Right lung (tissue), 5 donors: ENCODE measurements around the gene TUFM. TPM values are rescaled to one million over a fixed set of nuclear protein-coding genes. Genes with fewer than 3 reads are reported as not detected.
"Not testable (repeated sequence)": the region's sequence is repeated elsewhere in the genome, so short reads cannot be mapped to it uniquely, and the experiment has no call there.

ENCODE experiments used
- DNase-seq, 2 donors: peaks; one replicate each; pipeline ENCODE4 v3.0.0-alpha.2; 2013
- polyA plus RNA-seq, 5 donors: library from polyadenylated mRNA; unstranded; fragments of 120-200 nt; gene quantifications; one replicate each; pipeline versions ENCODE4 v1.2.1 to v1.2.3, GENCODE V29; 2013; ENCODE audit warnings: inconsistent platforms in 1 of 5, low replicate concordance in 1 of 5; ENCODE audit not compliant: insufficient read length in 5 of 5, insufficient read depth in 1 of 5

TUFM gene
- polyA plus RNA-seq, 5 donors = 123 to 192 (median 151) TPM

DNA sequence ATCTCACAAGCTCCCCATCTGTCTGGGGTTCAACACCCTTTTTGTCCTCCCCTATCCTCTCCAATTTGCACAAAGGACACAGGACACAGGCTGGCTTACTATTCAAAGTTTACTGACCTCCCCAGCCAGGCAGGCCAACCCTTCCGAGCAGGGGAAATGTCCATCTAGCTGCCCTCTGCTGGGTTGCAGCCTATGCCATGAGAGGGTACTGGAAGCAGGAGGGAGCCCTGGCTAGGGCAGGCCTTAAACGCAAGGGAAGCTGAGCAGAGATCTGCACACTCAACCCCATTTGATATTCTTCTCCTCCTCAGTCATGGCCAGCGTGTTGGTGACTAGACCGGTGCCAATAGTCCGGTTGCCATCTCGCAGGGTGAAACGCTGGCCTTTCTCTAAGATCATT, 3.5 kb downstream of the TUFM start:
- DNase-seq = no peak

DNA sequence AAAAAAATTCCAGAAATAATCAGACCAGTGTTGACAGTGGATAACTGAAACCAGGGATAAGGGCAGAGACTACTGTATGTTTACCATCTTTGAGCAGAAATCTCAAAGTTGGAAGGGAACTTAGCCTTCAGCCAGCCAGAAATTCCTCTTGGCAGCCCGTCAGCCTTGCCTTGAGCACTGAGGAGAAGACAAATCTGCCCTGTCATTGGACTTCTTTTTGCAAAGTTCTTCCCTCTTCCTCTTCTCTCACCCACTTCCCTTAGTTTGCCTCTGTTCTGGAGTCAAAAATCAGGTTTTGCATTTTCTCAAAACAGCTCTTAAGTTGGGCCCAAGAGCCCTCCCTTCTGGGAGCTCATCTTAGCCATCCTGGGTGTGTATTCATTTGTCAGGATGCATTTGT, 6.2 kb downstream of the TUFM start:
- DNase-seq = no peak

DNA sequence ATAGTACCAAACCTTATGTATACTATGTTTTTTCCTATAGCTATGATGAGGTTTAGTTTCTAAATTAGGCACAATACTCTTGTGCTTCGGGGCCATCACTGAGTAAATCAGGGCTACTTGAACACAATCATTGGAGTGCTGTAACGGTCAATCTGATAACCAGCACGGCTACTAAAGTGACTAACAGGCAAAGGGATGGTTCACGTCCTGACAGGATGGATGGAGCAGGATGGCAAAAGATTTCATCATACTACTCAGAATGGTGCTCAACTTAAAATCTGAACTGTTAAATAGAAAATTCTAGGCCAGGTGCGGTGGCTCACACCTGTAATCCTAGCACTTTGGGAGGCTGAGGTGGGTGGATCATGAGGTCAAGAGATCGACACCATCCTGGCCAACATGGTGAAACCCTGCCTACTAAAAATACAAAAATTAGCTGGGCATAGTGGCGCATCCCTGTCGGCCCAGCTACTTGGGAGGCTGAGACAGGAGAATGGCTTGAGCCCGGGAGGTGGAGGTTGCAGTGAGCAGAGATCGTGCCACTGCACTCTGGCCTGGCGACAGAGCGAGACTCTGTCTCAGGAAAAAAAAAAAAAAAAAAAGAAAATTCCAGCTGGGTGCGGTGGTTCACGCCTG, 7.0 kb downstream of the TUFM start:
- DNase-seq = no peak

GRCh38 chr16:28838558-28838918, 7.6 kb downstream of the TUFM start:
- DNase-seq = no peak

- DNase-seq = no peak
These were observed 8.2 kb downstream of the TUFM start for GRCh38 chr16:28837672-28838557.

DNA sequence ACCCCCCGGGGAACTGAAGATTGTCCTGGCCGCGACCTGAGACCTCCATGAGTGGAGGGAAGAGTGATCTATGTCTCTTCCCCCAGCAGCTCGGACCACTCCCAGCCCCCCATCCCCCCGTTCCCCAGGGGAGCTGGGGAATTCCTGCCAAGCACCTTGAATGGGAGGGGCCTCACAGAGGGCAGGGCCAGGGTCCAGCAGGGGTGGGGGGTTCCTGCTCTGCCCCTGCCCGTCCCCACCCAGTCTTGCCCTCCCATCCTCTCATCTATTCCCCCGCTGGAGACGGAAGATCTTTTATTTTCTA, 9.4 kb downstream of the TUFM start:
- DNase-seq = no peak

DNA sequence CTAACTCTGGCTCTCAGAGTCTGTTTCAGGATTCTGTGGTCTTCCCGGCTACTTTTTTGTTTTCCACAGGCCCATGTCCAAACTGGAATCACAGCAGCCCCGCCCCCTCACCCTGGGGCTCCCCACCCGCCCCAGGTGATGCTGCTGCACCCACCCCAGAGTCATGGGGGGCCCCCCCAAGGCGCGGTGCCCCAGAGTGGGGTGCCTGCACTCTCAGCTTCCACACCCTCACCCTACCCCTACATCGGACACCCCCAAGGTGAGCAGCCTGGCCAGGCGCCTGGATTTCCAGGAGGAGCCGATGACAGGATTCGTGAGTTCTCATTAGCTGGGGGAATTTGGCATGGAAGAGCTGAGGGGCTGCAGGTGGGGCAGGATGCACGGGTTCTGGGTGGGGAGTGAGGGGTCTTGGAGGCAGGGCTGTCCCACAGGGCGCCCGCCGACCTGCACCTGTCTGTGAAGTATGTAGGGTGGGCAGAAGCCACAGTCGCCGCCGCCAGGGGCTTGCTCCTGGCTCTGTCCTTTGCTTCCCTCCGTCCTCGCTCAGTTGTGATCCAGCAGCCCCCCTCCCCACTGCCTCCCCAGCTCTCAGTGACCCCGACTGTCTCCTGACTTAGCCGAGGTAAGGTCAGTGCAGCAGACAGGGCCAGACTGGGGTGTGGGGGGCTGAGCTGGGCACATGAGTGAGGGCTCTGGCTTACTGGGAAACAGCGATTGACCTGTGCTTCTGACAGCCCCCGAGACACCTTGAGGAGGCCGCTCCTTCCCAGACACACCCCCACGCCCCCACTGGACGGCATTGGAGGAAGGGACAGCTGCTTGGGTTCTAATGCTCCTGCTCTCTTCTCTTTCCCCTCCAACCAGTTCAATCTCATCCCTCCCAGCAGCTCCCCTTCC, 10.0 kb downstream of the TUFM start:
- no peak for DNase-seq

GRCh38 chr16:28834873-28835863, 11.0 kb downstream of the TUFM start:
- DNase-seq = no peak

- DNase-seq = no peak
These were observed 11.8 kb downstream of the TUFM start for GRCh38 chr16:28834349-28834748.

DNA sequence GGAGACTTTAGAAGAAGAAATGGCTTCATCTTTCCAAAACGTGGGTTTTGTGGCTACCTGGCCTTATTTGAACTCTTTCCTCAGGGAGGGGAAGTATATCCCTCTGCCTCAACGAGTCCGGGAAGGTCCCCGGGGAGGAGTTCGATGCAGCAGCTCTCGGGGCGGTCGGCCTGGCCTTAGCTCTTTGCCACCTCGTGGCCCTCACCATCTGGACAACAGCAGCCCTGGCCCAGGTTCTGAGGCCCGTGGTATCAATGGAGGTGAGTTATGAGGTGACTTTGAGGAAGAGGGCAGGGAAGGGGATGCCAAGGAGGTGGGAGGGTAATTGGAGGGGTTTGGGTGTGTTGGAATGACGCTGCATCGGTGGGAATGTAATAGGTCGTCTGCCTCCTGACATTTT, 15.6 kb downstream of the TUFM start:
- no peak for DNase-seq

GRCh38 chr16:28829747-28830146, 16.4 kb downstream of the TUFM start:
- no peak for DNase-seq

- no peak for DNase-seq
These were observed 20.0 kb downstream of the TUFM start for GRCh38 chr16:28826141-28826540.

DNA sequence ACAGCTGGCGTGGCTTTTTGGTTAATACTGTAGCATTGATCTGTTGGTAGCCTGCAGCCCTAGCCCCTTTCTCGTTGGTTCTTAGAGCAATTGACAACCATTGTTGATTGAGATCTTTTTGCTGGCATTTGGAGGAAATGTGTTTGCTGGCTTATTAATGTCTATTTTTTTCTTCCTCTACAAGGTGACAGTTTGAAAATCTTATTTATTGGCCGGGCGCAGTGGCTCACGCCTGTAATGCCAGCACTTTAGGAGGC, 21.5 kb downstream of the TUFM start:
- no peak for DNase-seq

- peak; percentile 98 for DNase-seq
These were observed 22.1 kb downstream of the TUFM start for GRCh38 chr16:28823873-28824716.

- DNase-seq = no peak
These were observed 22.8 kb downstream of the TUFM start for GRCh38 chr16:28823291-28823872.

- peak; percentile 96 to 98 for DNase-seq
These were observed 23.4 kb downstream of the TUFM start, which contains the start of gene ATXN2L for GRCh38 chr16:28822520-28823290. TSS of gene ATXN2L (plus strand) at chr16:28822999. CDS start at chr16:28823260, 261 bp downstream.

GRCh38 chr16:28821874-28822519, 24.2 kb downstream of the TUFM start:
- DNase-seq = no peak

DNA sequence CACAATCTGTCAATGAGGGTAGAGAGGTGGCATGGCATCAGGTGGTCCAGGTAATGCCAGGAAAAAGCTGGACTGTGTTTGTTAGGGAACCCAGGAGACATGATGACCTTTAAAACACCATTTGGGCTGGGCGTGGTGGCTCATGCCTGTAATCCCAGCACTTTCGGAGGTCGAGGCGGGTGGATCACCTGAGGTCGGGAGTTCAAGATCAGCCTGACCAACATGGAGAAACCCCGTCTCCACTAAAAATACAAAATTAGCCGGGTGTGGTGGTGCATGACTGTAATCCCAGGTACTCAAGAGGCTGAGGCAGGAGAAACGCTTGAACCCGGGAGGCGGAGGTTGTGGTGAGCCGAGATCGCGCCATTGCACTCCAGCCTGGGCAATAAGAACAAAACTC, 25.6 kb downstream of the TUFM start:
- not testable (repeated sequence) for DNase-seq

DNA sequence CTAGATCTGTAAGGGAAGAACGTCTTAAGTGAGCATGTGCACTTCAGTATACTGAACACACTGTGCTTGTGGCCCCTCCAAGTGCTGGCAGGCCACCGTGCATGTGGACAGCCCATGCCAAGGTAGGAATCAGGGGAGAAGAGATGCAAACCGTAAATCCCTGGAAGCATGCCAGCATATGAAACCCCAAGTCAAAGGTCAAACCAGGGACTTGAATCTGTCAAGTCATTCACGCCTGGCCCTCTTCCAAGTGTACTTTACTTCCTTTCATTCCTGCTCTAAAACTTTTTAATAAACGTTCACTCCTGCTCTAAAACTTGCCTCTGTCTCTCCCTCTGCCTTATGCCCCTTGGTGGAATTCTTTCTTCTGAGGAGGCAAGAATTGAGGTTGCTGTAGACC, 26.1 kb downstream of the TUFM start:
- no peak for DNase-seq
